HG02943 (cell line): Measurements from ENCODE around the gene PDPN.

Experiments
- ATAC-seq: cut with Tn5 transposase; IDR thresholded peaks from one replicate; pipeline ENCODE4 v1.9.1; 2021; ENCODE audit warnings: mild to moderate bottlenecking, low read depth, moderate library complexity; ENCODE audit not compliant: unreplicated experiment

The PDPN gene

DNA sequence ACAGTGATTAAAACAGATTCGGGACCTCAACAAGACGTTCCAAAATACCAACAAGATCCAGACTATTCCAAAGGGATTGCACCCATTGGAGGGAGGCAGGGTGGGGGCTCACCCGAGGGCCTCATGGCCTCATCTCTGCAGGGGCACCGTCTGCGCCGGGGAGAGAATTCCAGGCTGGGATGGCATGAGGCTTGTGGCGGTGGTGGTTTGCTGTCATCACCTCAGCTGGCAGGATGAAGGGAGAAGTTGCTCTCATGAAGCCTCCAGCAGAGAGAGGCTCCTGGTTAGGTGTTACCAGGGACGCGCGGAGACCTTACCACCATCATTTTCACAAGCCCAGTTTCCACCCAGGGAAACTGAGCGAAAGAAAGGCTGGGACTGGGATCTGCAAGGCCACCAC is 6.7 kb upstream of the PDPN start:
- no peak for ATAC-seq

DNA sequence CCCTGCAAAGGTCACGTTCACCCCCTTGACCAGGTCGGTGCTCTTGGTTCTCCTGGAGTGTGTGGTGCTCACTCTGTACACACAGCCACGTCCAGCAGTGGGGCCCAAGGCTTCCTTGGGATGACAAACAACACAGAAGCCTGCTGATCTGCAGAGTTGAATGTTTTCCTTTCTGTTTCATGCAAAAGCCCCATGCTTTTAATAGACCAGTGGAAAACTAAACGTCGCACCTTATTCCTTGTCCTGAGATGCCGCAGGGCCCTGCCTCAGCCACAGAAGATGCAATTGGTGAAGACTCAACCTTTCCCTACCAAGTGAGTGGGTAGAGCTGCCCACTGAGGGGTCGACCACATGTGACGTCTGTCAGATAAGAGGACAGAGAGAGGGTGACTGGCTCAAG is 5.8 kb upstream of the PDPN start:
- no peak for ATAC-seq

DNA sequence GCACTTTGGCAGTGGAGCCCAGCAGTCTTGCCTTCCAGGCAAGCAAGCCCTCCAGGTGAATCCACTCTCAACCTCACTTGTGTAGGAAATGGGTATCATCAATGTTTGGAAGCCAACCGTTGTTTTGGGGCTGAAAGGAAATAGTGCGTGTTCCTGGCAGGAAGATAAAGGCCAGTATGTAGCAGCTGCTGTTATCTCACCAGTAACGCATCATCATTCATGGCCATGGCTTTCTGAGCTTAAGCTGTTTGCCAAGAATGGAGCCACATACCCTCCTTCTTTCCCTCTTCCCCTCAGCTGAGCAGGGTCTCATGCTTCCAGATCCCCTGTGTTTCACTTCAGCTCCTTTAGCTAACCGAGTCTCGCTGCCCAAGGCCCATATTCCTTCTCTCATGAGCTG is 2.2 kb upstream of the PDPN start:
- no peak for ATAC-seq

DNA sequence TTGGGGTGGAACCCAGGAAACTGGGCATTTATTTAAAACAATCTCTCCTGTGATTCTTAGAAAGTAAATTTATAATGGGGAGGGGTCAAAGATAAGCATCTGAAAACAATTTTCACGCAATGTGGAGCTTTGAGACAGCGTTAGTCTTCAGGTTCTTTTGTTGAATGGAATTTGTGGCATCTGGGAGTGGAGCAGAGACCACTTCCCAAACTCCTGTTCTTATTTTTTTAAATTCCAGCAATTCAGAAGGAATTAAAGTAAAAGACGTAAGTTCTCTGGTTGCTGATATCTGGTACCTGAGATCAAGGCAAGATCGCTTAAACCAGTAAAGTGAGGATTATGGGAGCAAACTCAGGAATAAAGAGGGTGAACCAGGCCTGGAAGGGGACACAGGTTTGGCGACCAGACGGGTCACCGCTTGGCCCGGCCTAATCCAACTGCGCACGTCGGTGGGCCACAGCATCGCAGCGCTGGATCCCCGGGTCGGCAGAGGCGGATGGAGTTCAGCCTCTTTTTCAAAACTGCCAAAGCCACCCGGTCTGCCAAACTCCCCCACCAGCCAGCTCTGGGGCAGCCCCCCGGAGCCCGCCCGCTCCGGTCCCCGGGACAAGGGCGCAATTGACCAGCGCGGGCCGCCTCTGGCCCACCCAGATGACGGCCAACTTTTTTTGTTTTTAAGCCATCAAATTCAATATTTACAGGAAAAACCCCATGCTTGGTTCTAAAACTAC is 754 bp upstream of the PDPN start:
- no peak for ATAC-seq

DNA sequence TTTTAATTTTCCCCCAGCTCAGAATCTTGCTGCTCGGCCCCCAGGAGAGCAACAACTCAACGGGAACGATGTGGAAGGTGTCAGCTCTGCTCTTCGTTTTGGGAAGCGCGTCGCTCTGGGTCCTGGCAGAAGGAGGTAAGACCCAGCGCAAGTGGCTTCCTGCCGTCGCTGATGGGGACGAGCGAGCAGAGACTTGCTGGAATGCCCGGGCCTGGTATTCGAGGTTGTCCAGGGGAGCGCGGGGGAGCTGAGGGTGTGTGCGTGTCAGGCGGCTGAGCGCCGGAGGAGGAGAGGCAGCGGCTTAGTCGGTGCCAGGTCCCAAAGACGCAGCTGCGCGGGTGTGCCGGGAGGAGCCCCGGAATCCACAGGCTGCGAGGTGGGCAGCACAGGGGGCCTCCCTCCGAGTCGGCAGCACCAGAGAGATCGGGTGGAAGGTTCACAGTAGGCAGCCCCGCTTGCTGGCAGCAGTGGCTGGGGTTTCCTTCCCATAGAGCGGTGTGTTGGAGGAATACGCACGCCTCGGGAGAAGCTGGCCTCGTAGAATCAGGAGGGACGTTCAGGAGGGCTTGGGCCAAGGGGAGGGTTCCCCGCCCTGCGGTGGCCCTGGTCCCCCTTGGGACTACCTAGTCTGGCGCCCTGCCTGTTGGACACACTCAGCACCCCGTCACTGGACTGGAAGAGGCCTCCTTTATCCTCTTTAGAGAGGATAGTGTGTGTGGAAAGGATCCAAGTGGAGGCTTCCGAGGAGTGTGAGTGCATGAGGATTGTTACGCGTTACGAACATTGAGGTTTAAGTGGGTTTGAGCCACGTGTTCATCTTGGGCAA is 547 bp downstream of the PDPN start:
- no peak for ATAC-seq

DNA sequence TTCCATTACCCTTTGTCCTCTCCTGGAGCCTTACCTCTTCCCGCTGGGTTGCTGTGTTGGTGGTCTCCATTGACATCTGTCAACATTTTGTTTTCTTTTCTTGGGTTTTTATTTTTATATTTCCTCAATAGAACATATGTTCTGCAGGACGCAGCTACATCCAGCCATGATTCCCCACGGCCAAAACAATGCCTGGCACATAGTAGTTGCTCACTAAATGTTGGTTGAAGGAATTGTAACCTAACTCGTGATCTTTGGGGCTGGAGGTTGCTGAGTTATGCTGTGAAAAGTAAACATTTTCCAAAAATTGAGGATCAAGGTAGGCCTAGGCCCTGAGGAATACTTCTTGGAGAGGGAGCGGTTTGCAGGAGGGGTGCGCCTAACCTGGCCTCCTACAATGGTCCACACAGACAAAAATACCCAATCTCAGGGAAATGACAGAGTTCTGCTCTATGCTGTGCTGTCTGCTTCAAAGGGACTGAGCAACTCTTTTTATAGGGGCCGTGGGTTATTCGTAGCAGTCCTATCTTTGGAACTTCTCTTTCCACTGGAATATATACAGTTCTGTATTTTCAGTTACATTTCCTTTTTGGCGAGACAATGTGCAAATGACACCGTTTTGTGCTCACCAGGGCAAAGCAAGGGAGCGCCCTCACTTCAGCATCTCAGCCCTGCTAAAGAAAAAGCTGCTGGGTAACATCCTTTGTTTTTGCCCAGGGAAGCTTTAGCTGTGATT is 1.4 kb downstream of the PDPN start:
- no peak for ATAC-seq

DNA sequence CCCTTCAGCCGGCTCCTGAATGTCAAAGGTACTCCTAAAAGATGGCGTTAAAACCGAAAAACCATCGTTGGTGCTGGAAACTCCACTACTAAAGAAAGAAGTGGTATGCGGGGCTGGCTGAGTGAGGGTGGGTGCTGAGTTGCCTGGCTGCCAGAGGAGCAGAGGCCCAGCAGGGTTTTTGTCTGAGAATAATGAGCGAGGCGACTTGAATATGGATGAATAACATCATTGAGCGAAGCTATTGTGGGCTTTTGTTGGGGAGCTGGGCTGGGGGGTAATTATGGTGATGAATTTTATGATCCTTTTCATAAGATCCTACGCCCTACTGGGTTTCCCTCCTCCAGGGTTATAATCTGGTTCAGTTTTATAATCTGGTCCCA is 2.0 kb downstream of the PDPN start:
- ATAC-seq: no peak

DNA sequence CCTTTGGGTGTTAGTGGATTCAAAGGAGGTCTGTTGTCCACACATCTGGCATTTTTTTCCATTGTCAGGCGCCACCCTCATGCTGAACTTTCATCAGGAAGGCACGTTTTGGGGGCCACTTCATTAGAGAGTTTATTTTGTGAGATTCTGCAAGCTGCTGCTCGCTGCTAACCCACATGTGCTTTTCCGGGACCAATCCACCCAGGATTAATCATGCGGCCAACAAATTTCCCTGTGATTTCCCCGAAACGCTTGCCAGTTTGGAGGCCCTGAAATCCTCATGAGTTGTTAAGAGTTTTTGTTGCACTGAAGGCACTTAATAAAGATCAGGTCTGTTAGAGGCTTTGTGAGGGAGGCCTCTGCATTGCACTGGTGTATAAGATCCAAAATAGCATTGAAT is 2.4 kb downstream of the PDPN start:
- ATAC-seq: no peak

DNA sequence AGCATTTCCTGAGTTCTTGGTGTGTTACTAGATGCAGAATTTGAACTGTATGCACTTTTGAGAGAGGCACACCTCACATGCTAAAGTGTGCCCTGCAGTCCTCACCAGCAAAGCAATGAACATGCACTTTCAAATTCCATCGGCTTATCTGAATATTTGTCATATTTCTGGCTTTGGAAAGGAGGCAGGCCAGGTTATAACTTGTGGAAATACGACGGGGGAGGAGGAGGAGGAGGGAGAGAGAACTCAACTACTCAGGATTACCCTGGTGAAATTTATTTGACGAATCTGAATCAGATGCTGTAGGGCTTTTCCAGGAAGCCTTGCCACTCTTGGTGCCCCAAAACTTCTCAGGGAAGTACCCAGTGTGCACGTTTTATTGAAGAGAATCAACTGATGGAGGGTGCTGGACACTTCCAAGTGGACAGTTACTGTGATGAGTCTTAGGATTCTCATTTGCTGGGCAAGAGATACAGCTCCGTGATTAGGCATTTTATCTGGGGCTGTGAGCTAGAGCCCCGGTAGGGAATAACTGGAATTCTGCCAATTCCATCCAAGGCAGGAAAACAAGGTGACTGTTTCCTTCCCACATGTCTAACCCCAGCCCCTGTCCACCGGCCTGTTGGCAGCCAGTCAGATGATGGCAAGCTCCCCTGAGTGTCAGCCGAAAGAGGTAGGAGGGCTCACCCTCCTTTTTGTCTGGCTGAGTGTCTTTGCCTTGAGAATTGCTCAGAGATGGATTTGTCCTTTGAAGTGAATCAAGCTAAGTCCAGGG is 3.8 kb downstream of the PDPN start:
- no peak for ATAC-seq

DNA sequence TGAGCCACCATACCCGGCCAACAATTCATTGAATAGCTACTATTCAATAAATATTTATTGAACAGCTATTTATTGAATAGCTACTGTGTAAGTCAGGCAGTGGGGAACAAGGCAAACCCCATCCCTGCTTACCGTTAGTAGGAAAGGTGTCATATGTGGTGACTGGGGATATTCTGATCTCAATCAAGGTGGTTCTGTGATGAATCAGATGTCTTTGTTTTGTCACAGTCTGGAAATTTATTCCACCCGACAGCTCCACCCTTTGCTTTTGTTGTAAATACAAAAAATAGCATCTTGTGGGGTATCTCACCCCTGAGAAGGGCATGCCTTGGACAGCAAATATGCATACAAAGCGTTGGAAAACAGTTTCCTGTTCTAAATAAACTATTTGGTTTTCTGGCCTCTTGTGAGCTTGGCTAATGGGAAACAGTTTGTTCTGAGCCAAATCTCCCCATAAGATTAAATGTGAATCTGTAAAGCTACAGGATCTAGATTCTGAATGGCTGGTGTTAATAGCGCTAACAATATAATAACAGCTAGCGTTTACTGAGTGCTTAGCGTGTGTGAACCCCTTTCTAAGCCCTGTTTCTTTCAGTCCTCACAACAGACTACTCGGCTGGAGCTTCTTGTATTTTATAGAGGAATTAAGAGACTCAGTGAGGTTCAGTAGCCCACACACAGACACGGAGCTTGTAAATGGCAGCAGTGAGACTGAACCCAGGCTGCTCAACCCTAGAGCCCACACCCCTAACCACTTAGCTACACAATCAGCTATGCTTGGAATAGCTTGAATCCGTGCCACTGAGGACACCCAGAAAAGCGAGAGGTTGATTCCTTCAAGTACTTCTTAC is 5.5 kb downstream of the PDPN start:
- no peak for ATAC-seq

DNA sequence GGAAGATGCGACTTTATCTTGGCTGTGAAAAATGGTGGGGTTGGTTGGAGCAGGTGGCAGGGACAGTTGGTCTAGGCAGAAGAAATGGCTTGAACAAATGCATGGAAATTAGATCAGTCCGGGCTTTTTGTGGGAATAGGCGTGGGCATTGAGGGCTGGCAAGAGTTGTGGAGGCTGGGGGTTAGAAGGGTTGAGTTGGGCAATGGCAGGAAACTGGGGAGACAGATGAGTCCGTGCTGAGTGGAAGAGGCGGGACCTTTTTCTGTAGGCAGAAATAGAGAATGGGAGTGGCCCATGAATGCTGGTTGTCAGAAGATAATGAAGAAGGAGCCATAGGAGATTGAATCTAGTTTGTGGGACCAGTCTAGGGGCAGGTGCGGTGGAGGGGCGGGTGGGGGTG is 6.9 kb downstream of the PDPN start:
- ATAC-seq: no peak

DNA sequence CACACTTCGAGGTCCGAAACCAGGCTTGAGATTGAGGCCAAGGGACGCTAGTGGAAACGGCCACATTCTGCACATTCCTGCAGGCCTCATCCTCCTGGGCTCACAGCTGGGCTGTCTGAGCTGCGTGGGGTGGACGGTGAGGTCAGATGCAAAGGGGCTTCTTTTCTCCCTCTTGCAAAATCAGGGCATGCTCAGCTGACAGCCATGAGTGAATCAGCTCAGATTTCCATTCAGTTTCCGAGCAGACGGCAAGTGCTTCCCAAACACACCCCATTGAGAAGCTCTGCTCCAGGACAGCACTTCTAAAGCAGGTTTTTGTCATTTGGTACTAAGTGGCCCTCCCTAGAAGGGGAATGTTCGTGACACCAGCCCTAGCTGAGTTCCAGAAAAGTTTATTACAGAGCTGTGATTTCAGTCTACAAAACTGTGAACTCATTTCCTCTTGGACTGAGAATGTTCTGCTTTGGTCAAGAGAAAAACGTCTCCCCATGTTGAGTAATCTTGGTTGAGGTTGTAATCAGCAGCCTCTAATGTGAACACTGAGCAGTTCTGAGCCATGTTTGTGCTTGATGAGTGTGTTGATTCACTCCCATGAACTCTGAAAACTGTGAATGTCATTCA is 10.0 kb downstream of the PDPN start:
- no peak for ATAC-seq

DNA sequence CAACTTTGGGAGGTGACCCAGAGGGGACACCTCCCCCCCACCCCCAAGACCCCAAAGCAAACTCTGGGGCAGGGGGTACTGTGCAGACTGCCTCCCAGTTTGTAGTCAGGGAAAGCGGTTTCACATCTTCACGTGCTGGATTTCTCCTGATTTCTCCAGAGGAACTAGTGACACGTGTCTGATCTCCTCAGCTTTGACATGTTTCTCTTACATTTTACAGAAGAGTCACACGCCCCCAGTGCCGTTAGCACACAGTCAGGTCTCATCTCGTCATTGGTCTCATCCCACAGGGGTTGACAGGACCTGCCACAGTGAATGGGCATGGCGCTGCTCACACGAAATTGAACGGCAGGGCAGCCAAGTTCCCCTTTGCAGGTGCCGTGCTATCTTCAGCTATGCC is 11.8 kb downstream of the PDPN start:
- no peak for ATAC-seq

DNA sequence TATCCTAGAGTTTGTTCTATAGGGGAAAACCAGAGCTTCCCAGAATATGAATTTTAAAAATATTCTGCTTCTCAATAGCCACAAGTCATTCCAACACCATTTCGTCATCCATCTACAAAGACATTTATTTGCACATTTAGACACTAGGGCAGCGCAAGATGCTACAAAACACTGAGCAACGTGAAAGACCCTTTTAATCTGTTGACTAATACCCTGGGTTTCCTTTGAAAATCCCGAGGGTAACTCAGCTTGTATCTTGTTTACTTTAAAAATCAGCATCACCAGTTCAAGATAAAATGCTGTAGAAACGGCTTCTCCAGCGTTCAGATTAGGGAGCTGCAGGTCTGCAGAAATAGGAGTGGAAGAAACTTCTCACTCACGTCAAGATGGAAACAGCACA is 13.5 kb downstream of the PDPN start:
- no peak for ATAC-seq

DNA sequence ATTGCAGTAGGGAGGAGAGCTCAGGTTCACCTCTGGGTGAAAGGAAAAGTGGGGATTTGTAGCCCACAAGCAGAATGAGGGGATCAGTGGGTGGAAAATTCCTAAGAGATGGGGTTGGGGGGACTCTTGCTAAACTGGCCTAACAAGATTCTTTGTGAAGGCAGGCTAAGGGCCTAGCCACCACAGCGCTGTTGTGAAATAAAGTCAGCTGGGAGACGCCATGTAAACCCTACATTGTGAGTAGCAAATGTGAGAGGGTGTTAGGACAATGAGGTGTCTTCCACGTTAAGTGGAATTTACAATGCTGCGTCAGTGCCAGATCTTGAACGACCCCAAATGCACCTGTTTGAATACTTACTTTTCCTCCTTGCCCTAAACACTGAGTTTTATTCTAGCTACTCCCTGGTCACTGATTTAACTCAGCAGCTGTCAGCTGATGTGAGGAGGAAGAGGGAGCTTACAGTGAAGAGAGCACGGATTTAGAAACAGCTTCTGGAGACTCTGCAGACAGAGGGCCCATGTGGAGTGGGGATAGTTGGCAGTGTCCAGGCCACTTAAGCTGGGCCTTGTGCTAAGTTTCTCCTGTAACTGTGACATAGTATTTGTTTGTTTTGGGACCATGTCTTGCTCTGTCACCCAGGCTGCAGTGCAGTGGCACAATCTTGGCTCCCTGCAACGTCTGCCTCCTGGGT is 17.3 kb downstream of the PDPN start:
- ATAC-seq: no peak

DNA sequence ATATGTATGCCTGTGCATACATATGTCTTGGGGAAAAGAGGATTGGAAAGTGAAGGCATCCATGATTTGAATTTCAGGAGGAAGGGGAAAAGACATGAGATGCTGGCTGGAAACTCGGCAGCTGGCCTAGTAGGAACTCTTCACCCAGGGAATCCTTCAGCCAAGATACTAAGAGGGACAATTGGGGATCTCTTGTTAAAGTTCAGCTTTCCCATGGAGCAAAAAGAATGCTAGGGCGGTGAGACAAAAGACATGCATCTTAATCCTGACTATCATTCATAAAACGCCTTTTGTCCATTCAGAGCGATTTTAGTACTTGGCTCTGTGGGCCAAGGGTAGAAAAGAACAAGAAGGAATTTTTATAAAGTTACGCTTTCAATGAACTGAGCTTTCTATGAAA is 20.5 kb downstream of the PDPN start:
- no peak for ATAC-seq

DNA sequence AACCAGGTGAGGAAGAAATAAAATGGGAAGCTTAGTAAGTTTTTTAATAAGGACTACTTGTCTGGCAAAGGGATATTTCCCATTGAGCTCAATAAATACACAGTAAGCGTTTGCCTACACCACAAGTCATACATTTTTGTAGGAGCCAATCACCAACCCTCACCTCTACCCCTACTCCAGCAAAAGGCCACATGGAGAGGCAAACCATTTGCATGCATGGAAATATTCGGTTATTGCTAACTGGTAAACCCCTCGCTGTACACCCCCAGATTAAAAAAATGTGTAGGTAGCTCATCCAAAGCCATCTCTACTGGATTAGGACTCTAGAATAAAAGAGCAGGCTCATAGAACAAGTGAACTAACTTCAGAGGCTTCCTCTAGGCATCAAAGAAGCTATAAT is 21.1 kb downstream of the PDPN start:
- no peak for ATAC-seq

DNA sequence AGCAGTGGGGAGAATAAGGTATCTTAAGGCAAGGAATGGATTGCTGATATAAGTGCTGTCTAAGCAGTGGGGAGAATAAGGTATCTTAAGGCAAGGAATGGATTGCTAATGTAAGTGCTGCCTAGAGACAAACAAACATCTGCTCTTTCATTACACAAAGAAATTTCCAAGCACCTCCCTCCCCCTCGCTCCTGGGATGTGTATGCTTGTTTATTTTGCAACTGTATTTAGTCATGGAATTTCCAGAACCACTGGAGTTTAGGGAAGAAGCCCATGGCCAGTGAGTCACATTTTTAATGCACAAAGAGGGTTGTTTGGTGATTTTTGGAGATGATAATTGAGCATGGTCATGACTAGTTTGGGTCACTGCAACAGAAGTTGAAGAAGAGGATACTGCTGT is 21.5 kb downstream of the PDPN start:
- ATAC-seq: no peak

DNA sequence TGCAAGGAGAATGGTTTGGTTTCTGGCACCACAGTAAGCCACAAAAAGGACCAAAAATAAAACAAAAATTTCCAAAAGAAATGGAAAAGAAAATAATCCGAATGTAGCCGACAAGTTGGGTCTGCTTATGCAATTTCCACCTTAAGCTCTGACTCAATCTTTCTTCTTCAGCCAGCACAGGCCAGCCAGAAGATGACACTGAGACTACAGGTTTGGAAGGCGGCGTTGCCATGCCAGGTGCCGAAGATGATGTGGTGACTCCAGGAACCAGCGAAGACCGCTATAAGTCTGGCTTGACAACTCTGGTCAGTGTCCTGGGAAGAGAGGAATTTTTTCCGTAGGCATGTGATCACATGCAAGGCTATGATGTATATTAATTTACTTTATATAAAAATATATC is 23.4 kb downstream of the PDPN start:
- no peak for ATAC-seq
